Neural cell (in vitro differentiated cells): Measurements from ENCODE around the gene ASTN1. TPM values are rescaled to one million over a fixed set of nuclear protein-coding genes. Genes with fewer than 3 reads are reported as not detected.

Source experiments
- H2AFZ ChIP-seq: fragments of 200-600, 300-800 bp; sonication (generic), shearing (Covaris generic); 2 replicates; pipeline ENCODE4 v1.6.0; 2014; ENCODE audit warnings: low read depth, mild to moderate bottlenecking, antibody characterized with exemption, low read length, moderate library complexity
- H3F3A ChIP-seq: fragments of 200-600 bp; shearing (Covaris generic); 2 replicates; pipeline ENCODE4 v1.6.1; 2016; ENCODE audit warnings: mild to moderate bottlenecking, moderate library complexity, mixed read lengths, antibody characterized with exemption, low read length; ENCODE audit not compliant: insufficient read depth, poor library complexity, severe bottlenecking
- H3K27ac ChIP-seq: fragments of 200-600, 300-800 bp; sonication (generic), shearing (Covaris generic); 2 replicates; pipeline ENCODE4 v1.5.1; 2014; ENCODE audit warnings: mild to moderate bottlenecking, low read length, moderate library complexity
- H3K27me3 ChIP-seq: fragments of 300-800, 200-600 bp; sonication (generic), shearing (Covaris generic); 2 replicates; pipeline ENCODE4 v1.6.0; 2014; ENCODE audit warnings: mild to moderate bottlenecking, low read depth, low read length, moderate library complexity; ENCODE audit not compliant: insufficient read depth
- H3K36me3 ChIP-seq: fragments of 300-800, 200-600 bp; sonication (generic), shearing (Covaris generic); 2 replicates; pipeline ENCODE4 v1.5.1; 2014; ENCODE audit warnings: mild to moderate bottlenecking, antibody characterized with exemption, low read length, moderate library complexity; ENCODE audit not compliant: insufficient read depth
- H3K4me2 ChIP-seq: fragments of 300-800, 200-600 bp; sonication (generic), shearing (Covaris generic); 2 replicates; pipeline ENCODE4 v1.6.0; 2014; ENCODE audit warnings: mild to moderate bottlenecking, low read length
- H3K4me3 ChIP-seq: fragments of 300-800, 200-600 bp; sonication (generic), shearing (Covaris generic); 2 replicates; pipeline ENCODE4 v1.5.1; 2014; ENCODE audit warnings: mild to moderate bottlenecking, low read length, moderate library complexity
- H3K79me2 ChIP-seq: fragments of 200-600 bp; shearing (Covaris generic); replicated peaks from 2 replicates; pipeline ENCODE4 v1.6.0; 2014; ENCODE audit warnings: mild to moderate bottlenecking, low read length, moderate library complexity; ENCODE audit not compliant: insufficient read depth
- H3K9ac ChIP-seq: fragments of 300-800, 200-600 bp; sonication (generic), shearing (Covaris generic); 2 replicates; pipeline ENCODE4 v1.6.1; 2016; ENCODE audit warnings: mild to moderate bottlenecking, low read length, mixed read lengths
- H3K9me2 ChIP-seq: fragments of 200-600 bp; shearing (Covaris generic); 2 replicates; pipeline ENCODE4 v1.6.1; 2016; ENCODE audit warnings: mild to moderate bottlenecking, low read length, mixed read lengths; ENCODE audit not compliant: insufficient read depth
- H3K9me3 ChIP-seq: fragments of 200-600, 300-800 bp; sonication (generic), shearing (Covaris generic); 2 replicates; pipeline ENCODE4 v1.6.1; 2016; ENCODE audit warnings: mild to moderate bottlenecking, mixed run types, low read length, moderate library complexity, mixed read lengths
- H4K20me1 ChIP-seq: fragments of 200-600 bp; shearing (Covaris generic); 2 replicates; pipeline ENCODE4 v1.6.1; 2016; ENCODE audit warnings: mild to moderate bottlenecking, mixed run types; ENCODE audit not compliant: insufficient read depth
- CTCF ChIP-seq: fragments of 450-650 bp; IDR thresholded peaks from 2 replicates; pipeline ENCODE4 v1.5.1; 2014; ENCODE audit warnings: antibody characterized with exemption, mild to moderate bottlenecking, moderate library complexity; ENCODE audit not compliant: poor library complexity, severe bottlenecking
- EP300 ChIP-seq: fragments of 450-650 bp; conservative IDR thresholded peaks from 2 replicates; pipeline ENCODE4 v1.6.1; 2014; ENCODE audit warnings: antibody characterized with exemption, mild to moderate bottlenecking, moderate library complexity; ENCODE audit not compliant: poor library complexity, severe bottlenecking
- EZH2 ChIP-seq: fragments of 200-600, 300-800 bp; shearing (Covaris generic), sonication (generic); IDR thresholded peaks from 2 replicates; pipeline ENCODE4 v1.6.1; 2014; ENCODE audit warnings: antibody characterized with exemption, low read length, borderline replicate concordance, mild to moderate bottlenecking; ENCODE audit not compliant: insufficient read depth, poor library complexity, severe bottlenecking
- MXI1 ChIP-seq: fragments of 450-650 bp; conservative IDR thresholded peaks from 2 replicates; pipeline ENCODE4 v1.6.1; 2014; ENCODE audit warnings: antibody characterized with exemption, mild to moderate bottlenecking; ENCODE audit not compliant: poor library complexity, severe bottlenecking
- POLR2AphosphoS5 ChIP-seq: IDR thresholded peaks from 2 replicates; pipeline ENCODE4 v1.6.1; 2012
- RAD21 ChIP-seq: fragments of 450-650 bp; conservative IDR thresholded peaks from 2 replicates; pipeline ENCODE4 v1.6.1; 2014; ENCODE audit warnings: antibody characterized with exemption, mild to moderate bottlenecking, moderate library complexity
- REST ChIP-seq: IDR thresholded peaks from 2 replicates; pipeline ENCODE4 v1.6.1; 2012; ENCODE audit warnings: borderline replicate concordance
- SMC3 ChIP-seq: fragments of 450-650 bp; conservative IDR thresholded peaks from 2 replicates; pipeline ENCODE4 v1.6.1; 2014; ENCODE audit warnings: antibody characterized with exemption, mild to moderate bottlenecking, moderate library complexity; ENCODE audit not compliant: poor library complexity
- TAF1 ChIP-seq: IDR thresholded peaks from 2 replicates; pipeline ENCODE4 v1.6.1; 2012; ENCODE audit warnings: low read depth
- polyA plus RNA-seq: library from polyadenylated mRNA; depleted of rRNA; stranded (reverse); fragments of >200 nt; gene quantifications from 2 replicates; pipeline ENCODE4 v1.2.3, GENCODE V29; 2014

ASTN1 gene
- polyA plus RNA-seq, 1 donor from 2014 or later, result 33.4 TPM

DNA sequence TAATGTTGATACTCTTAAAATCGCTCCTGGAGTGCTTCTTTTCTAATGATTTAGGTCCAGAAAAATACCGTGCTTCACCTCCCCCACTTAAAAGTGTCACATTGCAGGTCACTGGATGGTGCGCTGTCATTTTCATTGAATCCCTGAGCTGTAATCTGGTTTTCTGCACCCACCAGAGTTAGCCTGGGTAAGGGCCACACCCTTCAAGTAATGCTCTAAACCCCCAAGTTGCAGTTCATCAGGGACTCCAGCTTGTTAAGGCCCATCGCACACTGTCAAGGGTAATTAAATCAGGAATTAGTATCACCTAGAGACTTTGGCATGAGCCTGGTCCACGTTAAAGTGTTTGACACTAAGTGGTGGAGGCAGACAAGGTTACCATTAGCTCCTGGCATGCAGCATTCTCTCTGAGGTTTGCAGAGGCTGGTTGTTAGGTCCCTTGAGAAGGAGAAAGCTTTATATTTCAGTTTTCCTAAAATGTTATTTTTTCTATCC is 34.0 kb downstream of the ASTN1 start:
- no peak overlapping the region for H3K9ac ChIP-seq
- no peaks in the 10 kb centered on the region for H3F3A ChIP-seq
- TF ChIP-seq CTCF, result no peak
- TF ChIP-seq EZH2, result no peak
- TF ChIP-seq MXI1, result no peak
- TF ChIP-seq SMC3, result no peak
- no peak for TF ChIP-seq TAF1
- TF ChIP-seq RAD21, result no peak
- TF ChIP-seq EP300, result no peak
- no peak overlapping the region for H3K4me2 ChIP-seq
- peaks cover 10% of the 10 kb centered on the region for H3K36me3 ChIP-seq
- H4K20me1 ChIP-seq, result no peaks in the 10 kb centered on the region
- H2AFZ ChIP-seq, result no peak overlapping the region
- no peaks in the 10 kb centered on the region for H3K27me3 ChIP-seq
- no peaks in the 10 kb centered on the region for H3K9me3 ChIP-seq
- no peak overlapping the region for H3K4me3 ChIP-seq
- no peaks in the 10 kb centered on the region for H3K9me2 ChIP-seq
- no peak overlapping the region for H3K27ac ChIP-seq
- no peaks in the 10 kb centered on the region for H3K79me2 ChIP-seq

GRCh38 chr1:177128665-177129281 is 35.7 kb downstream of the ASTN1 start:
- peaks cover 10% of the 10 kb centered on the region for H3K36me3 ChIP-seq
- H3F3A ChIP-seq, result no peaks in the 10 kb centered on the region
- no peaks in the 10 kb centered on the region for H3K79me2 ChIP-seq
- H3K27ac ChIP-seq, result no peak overlapping the region
- H2AFZ ChIP-seq, result no peak overlapping the region
- H4K20me1 ChIP-seq, result no peaks in the 10 kb centered on the region
- H3K9me2 ChIP-seq, result no peaks in the 10 kb centered on the region
- no peak overlapping the region for H3K9ac ChIP-seq
- H3K4me3 ChIP-seq, result no peak overlapping the region
- TF ChIP-seq REST, result no peak
- no peak for TF ChIP-seq MXI1
- TF ChIP-seq EP300, result no peak
- no peak for TF ChIP-seq RAD21
- no peak for TF ChIP-seq EZH2
- no peak for TF ChIP-seq SMC3
- TF ChIP-seq TAF1, result no peak
- TF ChIP-seq CTCF, result no peak
- no peak for TF ChIP-seq POLR2AphosphoS5
- no peaks in the 10 kb centered on the region for H3K27me3 ChIP-seq
- no peak overlapping the region for H3K4me2 ChIP-seq
- no peaks in the 10 kb centered on the region for H3K9me3 ChIP-seq
